NK-92 treated with Interleukin-12 subunit alpha and Interleukin-12 subunit beta, amount 100 ng/mL, for 24 hours (cell line): Measurements from ENCODE around the gene KIF27.
"Not testable (repeated sequence)": the region's sequence is repeated elsewhere in the genome, so short reads cannot be mapped to it uniquely, and the experiment has no call there.

ENCODE experiments used
- DNase-seq: peaks from one replicate; lab custom pipeline; 2025; lab: John Stamatoyannopoulos, UW

Gene KIF27

GRCh38 chr9:83815120-83815519, 106.1 kb downstream of the KIF27 start:
- DNase-seq: not testable (repeated sequence)

- not testable (repeated sequence) for DNase-seq
Measured at GRCh38 chr9:83809213-83809612, 112.0 kb downstream of the KIF27 start.

- DNase-seq: not testable (repeated sequence)
Measured at GRCh38 chr9:83804454-83804853, 116.8 kb downstream of the KIF27 start.

- DNase-seq: not testable (repeated sequence)
Measured at GRCh38 chr9:83803941-83804340, 117.3 kb downstream of the KIF27 start.

GRCh38 chr9:83800236-83801033, 120.8 kb downstream of the KIF27 start:
- no peak for DNase-seq

- no peak for DNase-seq
Measured at GRCh38 chr9:83794051-83794450, 127.2 kb downstream of the KIF27 start.

GRCh38 chr9:83792746-83793145, 128.5 kb downstream of the KIF27 start:
- no peak for DNase-seq
